Omental fat pad (tissue), 4 donors: ENCODE measurements around the gene FAM163B. TPM values are rescaled to one million over a fixed set of nuclear protein-coding genes. Genes with fewer than 3 reads are reported as not detected.
"Not testable (repeated sequence)": the region's sequence is repeated elsewhere in the genome, so short reads cannot be mapped to it uniquely, and the experiment has no call there.

Experiments
- ATAC-seq: fragments of 150-250 bp; one replicate; pipeline ENCODE4 v1.9.1; 2016; ENCODE audit warnings: mild to moderate bottlenecking, moderate library complexity; ENCODE audit not compliant: low FRiP score
- DNase-seq: peaks from one replicate; pipeline ENCODE4 v3.0.0-alpha.2; 2019; ENCODE audit warnings: low spot score
- total RNA-seq, 4 donors: library from RNA; depleted of rRNA; stranded (reverse); fragments of >200 nt; gene quantifications; one replicate each; pipeline ENCODE4 v1.1.0, GENCODE V29; 2016
- TF ChIP-seq, protein P1 (sequence below), 3 donors: fragments of 450-650 bp; IDR thresholded peaks; one replicate each; pipeline ENCODE4 v1.5.1; 2016 to 2017; ENCODE audit warnings: antibody characterized with exemption in 3 of 3, mild to moderate bottlenecking in 3 of 3, moderate library complexity in 2 of 3

Gene FAM163B
- total RNA-seq, 4 donors from 2014 or later, result not detected

DNA sequence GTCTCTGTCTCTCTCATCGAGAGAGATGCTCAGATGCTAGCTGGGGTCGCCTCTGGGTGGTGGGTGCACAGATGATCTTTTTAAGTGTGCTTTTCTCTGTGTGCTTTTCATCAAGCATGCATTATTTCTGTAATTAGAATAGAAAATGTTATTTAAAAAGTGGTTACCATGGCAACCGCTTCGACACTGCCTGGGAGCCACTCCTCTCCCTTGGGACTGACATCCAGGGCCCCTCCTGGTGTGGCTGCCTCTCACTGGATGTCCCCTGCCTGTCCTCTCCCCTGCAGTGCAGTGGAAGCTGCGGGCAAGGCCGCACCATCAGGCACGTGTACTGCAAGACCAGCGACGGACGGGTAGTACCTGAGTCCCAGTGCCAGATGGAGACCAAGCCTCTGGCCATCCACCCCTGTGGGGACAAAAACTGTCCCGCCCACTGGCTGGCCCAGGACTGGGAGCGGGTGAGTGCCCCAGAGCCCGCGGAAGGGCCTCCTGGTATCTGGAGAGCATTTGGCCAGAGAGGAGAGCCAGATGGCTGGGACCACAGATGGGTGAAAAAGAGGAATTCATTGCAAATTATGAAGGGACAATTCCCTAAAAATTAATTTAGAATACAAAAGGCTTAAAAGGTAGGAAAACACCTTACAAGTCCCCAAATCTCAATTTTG is 39.9 kb downstream of the FAM163B start:
- DNase-seq (no peak), ATAC-seq (no peak)
- TF ChIP-seq, protein P1, sequence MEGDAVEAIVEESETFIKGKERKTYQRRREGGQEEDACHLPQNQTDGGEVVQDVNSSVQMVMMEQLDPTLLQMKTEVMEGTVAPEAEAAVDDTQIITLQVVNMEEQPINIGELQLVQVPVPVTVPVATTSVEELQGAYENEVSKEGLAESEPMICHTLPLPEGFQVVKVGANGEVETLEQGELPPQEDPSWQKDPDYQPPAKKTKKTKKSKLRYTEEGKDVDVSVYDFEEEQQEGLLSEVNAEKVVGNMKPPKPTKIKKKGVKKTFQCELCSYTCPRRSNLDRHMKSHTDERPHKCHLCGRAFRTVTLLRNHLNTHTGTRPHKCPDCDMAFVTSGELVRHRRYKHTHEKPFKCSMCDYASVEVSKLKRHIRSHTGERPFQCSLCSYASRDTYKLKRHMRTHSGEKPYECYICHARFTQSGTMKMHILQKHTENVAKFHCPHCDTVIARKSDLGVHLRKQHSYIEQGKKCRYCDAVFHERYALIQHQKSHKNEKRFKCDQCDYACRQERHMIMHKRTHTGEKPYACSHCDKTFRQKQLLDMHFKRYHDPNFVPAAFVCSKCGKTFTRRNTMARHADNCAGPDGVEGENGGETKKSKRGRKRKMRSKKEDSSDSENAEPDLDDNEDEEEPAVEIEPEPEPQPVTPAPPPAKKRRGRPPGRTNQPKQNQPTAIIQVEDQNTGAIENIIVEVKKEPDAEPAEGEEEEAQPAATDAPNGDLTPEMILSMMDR (IDR thresholded peaks at IDR 0.05), result no peak

DNA sequence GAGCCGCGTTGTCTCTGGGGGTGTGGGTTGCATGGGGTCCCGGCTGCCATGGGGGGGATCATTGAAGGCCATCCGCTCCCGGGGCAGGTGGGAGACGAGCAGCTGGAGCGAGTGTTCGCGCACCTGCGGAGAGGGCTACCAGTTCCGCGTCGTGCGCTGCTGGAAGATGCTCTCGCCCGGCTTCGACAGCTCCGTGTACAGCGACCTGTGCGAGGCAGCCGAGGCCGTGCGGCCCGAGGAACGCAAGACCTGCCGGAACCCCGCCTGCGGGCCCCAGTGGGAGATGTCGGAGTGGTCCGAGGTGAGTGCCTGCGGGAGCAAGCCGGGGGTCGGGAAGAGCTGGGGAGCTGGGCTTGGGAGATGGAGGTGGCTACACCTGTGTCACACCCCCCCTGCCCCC is 41.0 kb downstream of the FAM163B start:
- TF ChIP-seq, protein P1 (IDR thresholded peaks at IDR 0.05), result no peak
- ATAC-seq (no peak), DNase-seq (no peak)

DNA sequence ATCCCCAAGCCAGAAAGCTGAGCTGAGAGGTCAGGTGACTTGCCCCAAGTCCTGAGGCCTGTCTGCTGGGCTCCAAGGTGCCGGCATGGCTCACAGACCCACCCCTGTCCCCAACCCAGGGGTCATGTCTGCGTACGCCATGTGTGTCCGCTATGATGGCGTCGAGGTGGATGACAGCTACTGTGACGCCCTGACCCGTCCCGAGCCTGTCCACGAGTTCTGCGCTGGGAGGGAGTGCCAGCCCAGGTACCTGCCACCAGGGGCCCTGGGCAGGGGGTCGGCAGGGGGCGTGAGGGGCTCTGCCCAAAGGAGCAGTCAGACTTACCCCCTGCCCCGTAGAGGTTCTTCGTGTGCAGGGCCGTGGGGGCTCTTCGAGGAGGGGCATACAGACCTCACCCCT is 42.4 kb downstream of the FAM163B start:
- TF ChIP-seq, protein P1 (IDR thresholded peaks at IDR 0.05), result no peak
- DNase-seq, result no peak
- no peak for ATAC-seq

DNA sequence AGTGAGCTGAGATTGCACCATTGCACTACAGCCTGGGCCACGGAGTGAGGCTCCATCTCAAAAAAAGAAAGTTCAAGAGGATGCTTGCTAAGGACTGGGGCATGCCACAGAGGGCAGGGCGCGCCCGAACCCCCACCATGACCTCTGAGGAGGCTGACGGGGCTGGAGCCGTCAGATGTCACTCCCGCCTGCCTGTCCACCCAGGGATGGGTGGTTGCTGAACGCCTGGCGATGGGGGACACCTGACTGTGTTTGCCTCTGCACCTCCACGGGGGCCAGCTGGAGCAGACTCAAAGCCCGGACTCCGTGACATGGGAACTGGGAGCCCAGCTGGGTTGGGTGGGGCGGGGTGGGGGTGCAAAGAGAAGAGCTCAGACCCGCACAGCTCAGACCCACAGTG is 42.8 kb downstream of the FAM163B start:
- ATAC-seq (no peak), DNase-seq (no peak)

DNA sequence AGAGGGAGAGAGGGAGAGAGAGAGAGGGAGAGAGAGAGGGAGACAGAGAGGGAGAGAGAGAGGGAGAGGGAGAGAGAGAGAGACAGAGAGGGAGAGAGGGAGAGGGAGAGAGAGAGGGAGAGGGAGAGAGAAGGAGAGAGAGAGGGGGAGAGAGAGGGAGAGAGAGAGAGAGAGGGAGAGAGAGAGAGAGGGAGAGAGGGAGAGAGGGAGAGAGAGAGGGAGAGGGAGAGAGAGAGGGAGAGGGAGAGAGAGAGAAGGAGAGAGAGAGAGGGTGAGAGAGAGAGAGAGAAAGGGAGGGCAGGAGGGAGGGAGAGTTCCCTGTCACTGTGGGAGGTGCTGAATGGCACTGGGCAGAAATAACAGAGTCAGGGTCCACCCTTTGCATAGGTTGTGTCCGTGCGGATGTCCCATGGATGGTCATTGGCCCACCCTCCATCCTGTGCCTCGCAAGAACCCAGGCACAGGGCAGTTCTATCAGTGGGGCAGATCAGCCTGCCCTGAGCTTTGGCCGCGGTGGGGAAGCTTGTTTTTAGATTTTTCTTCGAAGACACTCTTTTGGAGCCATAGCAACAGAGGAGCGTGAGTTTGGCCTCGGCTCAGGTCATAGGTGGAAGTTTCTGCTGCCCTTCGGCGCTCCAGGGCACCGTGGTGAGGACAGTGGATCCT is 44.6 kb downstream of the FAM163B start:
- DNase-seq, result no peak
- TF ChIP-seq, protein P1 (IDR thresholded peaks at IDR 0.05), result no peak
- ATAC-seq, result no peak

More for the DNA sequence above, 42.8 kb downstream of the FAM163B start:
- TF ChIP-seq, protein P1 (IDR thresholded peaks at IDR 0.05), result no peak

DNA sequence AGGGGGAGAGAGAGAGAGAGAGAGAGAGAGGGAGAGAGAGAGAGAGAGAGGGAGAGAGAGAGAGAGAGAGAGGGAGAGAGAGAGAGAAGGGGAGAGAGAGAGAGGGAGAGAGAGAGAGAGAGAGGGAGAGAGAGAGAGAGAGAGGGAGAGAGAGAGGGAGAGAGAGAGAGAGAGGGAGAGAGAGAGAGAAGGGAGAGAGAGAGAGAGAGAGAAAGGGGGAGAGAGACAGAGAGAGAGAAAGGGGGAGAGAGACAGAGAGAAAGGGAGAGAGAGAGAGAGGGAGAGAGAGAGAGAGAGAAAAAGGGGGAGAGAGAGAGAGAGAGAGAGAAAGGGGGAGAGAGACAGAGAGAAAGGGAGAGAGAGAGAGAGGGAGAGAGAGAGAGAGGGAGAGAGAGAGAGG is 45.4 kb downstream of the FAM163B start:
- ATAC-seq, result not testable (repeated sequence)

DNA sequence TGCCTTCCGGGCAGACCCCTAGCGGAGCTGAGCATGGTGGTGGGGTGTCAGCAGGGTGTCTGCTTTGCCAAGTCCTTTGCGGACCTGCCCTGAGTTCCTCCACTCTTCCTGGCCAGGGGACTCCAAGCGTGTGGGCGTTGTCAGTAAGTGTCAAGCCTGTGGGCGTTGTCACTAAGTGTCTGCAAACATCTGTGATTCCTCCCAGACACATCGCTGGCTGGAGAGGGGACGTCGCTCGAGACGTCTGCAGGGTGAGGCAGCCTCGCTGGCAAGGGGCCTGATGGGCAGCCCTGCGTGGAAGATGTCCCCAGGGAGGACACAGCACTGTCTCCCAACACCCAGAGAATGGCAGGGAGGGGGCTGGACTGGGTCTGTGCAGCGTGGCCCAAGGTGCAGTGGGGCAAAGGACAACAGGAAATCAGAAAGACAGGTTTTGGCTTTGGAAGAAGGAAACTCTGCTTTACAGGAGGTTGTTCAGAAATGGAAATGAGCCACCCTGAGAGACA is 45.8 kb downstream of the FAM163B start:
- ATAC-seq (no peak), DNase-seq (no peak)
- TF ChIP-seq, protein P1 (IDR thresholded peaks at IDR 0.05), result no peak

More for the DNA sequence above, 45.4 kb downstream of the FAM163B start:
- DNase-seq, result not testable (repeated sequence)
